Left ventricle myocardium inferior (tissue), 1 donor: ENCODE results near the gene TMEM183A. TPM values are rescaled to one million over a fixed set of nuclear protein-coding genes. Genes with fewer than 3 reads are reported as not detected.

Experiments
- DNase-seq: peaks from one replicate; pipeline ENCODE4 v3.0.0-alpha.2; 2020
- H3K27ac ChIP-seq: fragments of 200-600 bp; replicated peaks from 2 replicates; pipeline ENCODE4 v1.8.0; 2021
- H3K27me3 ChIP-seq: fragments of 200-600 bp; 2 replicates; pipeline ENCODE4 v1.8.0; 2021; ENCODE audit warnings: low read depth
- H3K36me3 ChIP-seq: fragments of 200-600 bp; 2 replicates; pipeline ENCODE4 v1.8.0; 2021
- H3K4me1 ChIP-seq: fragments of 200-600 bp; 2 replicates; pipeline ENCODE4 v1.8.0; 2021
- H3K4me3 ChIP-seq: fragments of 200-600 bp; 2 replicates; pipeline ENCODE4 v1.8.0; 2021; ENCODE audit warnings: mild to moderate bottlenecking, moderate library complexity
- H3K9me3 ChIP-seq: fragments of 200-600 bp; replicated peaks from 2 replicates; pipeline ENCODE4 v1.8.0; 2021
- CTCF ChIP-seq: fragments of 200-600 bp; IDR thresholded peaks from 2 replicates; pipeline ENCODE4 v1.8.0; 2021; ENCODE audit warnings: antibody characterized with exemption, mild to moderate bottlenecking, borderline replicate concordance
- intact Hi-C: fragments of 100-400 bp; cut with micrococcal nuclease; formaldehyde crosslinking; loops from one replicate; pipeline ENCODE4 v1.11.0; 2022
- total RNA-seq: library from RNA; stranded (reverse); fragmentation: NEBNext Ultra II Directional; extraction: Animal tissue kit (Norgen Biotek cat#: 25700); gene quantifications from one replicate; pipeline ENCODE4 v1.2.1, GENCODE V29; 2021
- donor health status: DM: no; HTN: yes; CAD: no; lungs with severe emphysema.

TMEM183A gene
- total RNA-seq, 1 donor from 2014 or later: 21.8 TPM

GRCh38 chr1:203050826-203051225 lies 43.7 kb downstream of the TMEM183A start:
- H3K36me3 ChIP-seq: peaks cover 17% of the 10 kb centered on the region
- no peak for TF ChIP-seq CTCF
- no peak overlapping the region for H3K27ac ChIP-seq
- no peaks in the 10 kb centered on the region for H3K27me3 ChIP-seq
- DNase-seq: no peak
- peaks cover 15% of the 10 kb centered on the region for H3K4me1 ChIP-seq
- H3K9me3 ChIP-seq: no peaks in the 10 kb centered on the region
- intact Hi-C loops: no loop called here
- H3K4me3 ChIP-seq: no peak overlapping the region

GRCh38 chr1:203051841-203052324 lies 44.7 kb downstream of the TMEM183A start:
- intact Hi-C loops: no loop called here
- Histone ChIP-seq H3K9me3 (no peaks in the 10 kb centered on the region), H3K4me1 (peaks cover 11% of the 10 kb centered on the region), H3K27ac (no peak overlapping the region), H3K4me3 (no peak overlapping the region), H3K27me3 (no peaks in the 10 kb centered on the region), H3K36me3 (peaks cover 8% of the 10 kb centered on the region)
- no peak for DNase-seq
- no peak for TF ChIP-seq CTCF

GRCh38 chr1:203052601-203053000 lies 45.4 kb downstream of the TMEM183A start:
- H3K36me3 ChIP-seq: peaks cover 8% of the 10 kb centered on the region
- no peak for DNase-seq
- no peak overlapping the region for H3K4me3 ChIP-seq
- TF ChIP-seq CTCF: no peak
- no peak overlapping the region for H3K27ac ChIP-seq
- H3K4me1 ChIP-seq: peaks cover 13% of the 10 kb centered on the region
- H3K9me3 ChIP-seq: no peaks in the 10 kb centered on the region
- intact Hi-C loops: no loop called here
- H3K27me3 ChIP-seq: no peaks in the 10 kb centered on the region

GRCh38 chr1:203054184-203054583 lies 47.0 kb downstream of the TMEM183A start:
- H3K36me3 ChIP-seq: peaks cover 5% of the 10 kb centered on the region
- H3K4me1 ChIP-seq: peaks cover 13% of the 10 kb centered on the region
- DNase-seq: no peak
- intact Hi-C loops: no loop called here
- no peaks in the 10 kb centered on the region for H3K27me3 ChIP-seq
- H3K9me3 ChIP-seq: no peaks in the 10 kb centered on the region
- no peak for TF ChIP-seq CTCF
- H3K27ac ChIP-seq: no peak overlapping the region
- H3K4me3 ChIP-seq: no peak overlapping the region

- no peak for TF ChIP-seq CTCF
- Histone ChIP-seq H3K4me3 (no peak overlapping the region), H3K9me3 (no peaks in the 10 kb centered on the region), H3K4me1 (peaks cover 13% of the 10 kb centered on the region), H3K27me3 (no peaks in the 10 kb centered on the region), H3K27ac (no peak overlapping the region), H3K36me3 (peaks cover 5% of the 10 kb centered on the region)
- no peak for DNase-seq
- intact Hi-C loops: no loop called here
These were observed 47.5 kb downstream of the TMEM183A start for GRCh38 chr1:203054642-203055041.
